Mammary epithelial cell (primary cell): ENCODE results near the gene PRRG4.

Experiments used
- CTCF ChIP-seq, 2 donors: IDR thresholded peaks in 1 of 2; conservative IDR thresholded peaks in 1 of 2; 2 replicates each; pipeline ENCODE4 v1.5.1; 2011 to 2012; ENCODE audit warnings: inconsistent platforms in 2 of 2, low read length in 2 of 2, mild to moderate bottlenecking in 2 of 2, control low read depth in 1 of 2, low read depth in 1 of 2; ENCODE audit not compliant: insufficient read depth in 1 of 2; ENCODE audit errors: extremely low read depth in 1 of 2
- EZH2 ChIP-seq: IDR thresholded peaks from 2 replicates; pipeline ENCODE4 v1.6.1; 2012; ENCODE audit warnings: low read length, inconsistent platforms, borderline replicate concordance

- TF ChIP-seq CTCF (conservative IDR thresholded peaks at IDR 0.05 in 1 of 2, IDR thresholded peaks at IDR 0.05 in 1 of 2; ENCODE audit: extremely low read depth in 1 of 2, insufficient read depth in 1 of 2, low read depth in 1 of 2, low read length in 2 of 2) (no peak), EZH2 (no peak)
Measured at GRCh38 chr11:32833921-32834320, 4.2 kb downstream of the PRRG4 start.
